ENCODE measurements around the gene KBTBD12. TPM values are rescaled to one million over a fixed set of nuclear protein-coding genes. Genes with fewer than 3 reads are reported as not detected.

The KBTBD12 gene
- total and polyA plus RNA-seq, 4 donors, result 0.02 to 0.89 (median 0.08) TPM; not detected in 1

- Histone ChIP-seq H3K9me3 (ENCODE audit: control insufficient read depth in 4 of 4, low read length in 3 of 4) (no peaks in the 10 kb centered on the region), H3K4me1 (ENCODE audit: control insufficient read depth in 4 of 4, insufficient read depth in 4 of 4, low read length in 3 of 4) (peaks cover 0 to 14% (median 6%) of the 10 kb centered on the region in 4 donors), H3K27ac (ENCODE audit: low read depth in 1 of 2, low read length in 2 of 2) (no peak overlapping the region), H3K36me3 (ENCODE audit: control insufficient read depth in 4 of 4, insufficient read depth in 3 of 4, low read depth in 1 of 4, low read length in 3 of 4) (no peaks in the 10 kb centered on the region), H3K27me3 (ENCODE audit: control insufficient read depth in 4 of 4, insufficient read depth in 4 of 4, low read length in 3 of 4) (no peaks in the 10 kb centered on the region), H3K4me3 (ENCODE audit: low read depth in 1 of 3, low read length in 3 of 3) (no peak overlapping the region), H3K9ac (ENCODE audit: low read depth in 1 of 2, low read length in 2 of 2) (no peak overlapping the region)
- no peak for DNase-seq (ENCODE audit: low spot score)
- TF ChIP-seq HNF4G (IDR thresholded peaks at IDR 0.05) (no peak), JUND (IDR thresholded peaks at IDR 0.05) (no peak), FOXA2 (IDR thresholded peaks at IDR 0.05) (no peak), RAD21 (IDR thresholded peaks at IDR 0.05) (no peak), SP1 (IDR thresholded peaks at IDR 0.05) (no peak), FOXA1 (IDR thresholded peaks at IDR 0.05) (no peak), REST (IDR thresholded peaks at IDR 0.05) (no peak), CTCF (IDR thresholded peaks at IDR 0.05; ENCODE audit: low read depth, low read length, missing input control) (no peak), NR2F2 (IDR thresholded peaks at IDR 0.05) (no peak), MAX (IDR thresholded peaks at IDR 0.05) (no peak), ZBTB33 (IDR thresholded peaks at IDR 0.05) (no peak)
Measured at GRCh38 chr3:127979473-127979872, 64.4 kb downstream of the KBTBD12 start.

GRCh38 chr3:127981097-127981496 lies 66.1 kb downstream of the KBTBD12 start:
- TF ChIP-seq SP1 (IDR thresholded peaks at IDR 0.05) (no peak), HNF4G (IDR thresholded peaks at IDR 0.05) (no peak), JUND (IDR thresholded peaks at IDR 0.05) (no peak), EGR1 (IDR thresholded peaks at IDR 0.05; ENCODE audit: low read depth in 2 of 2) (no peak), FOXA2 (IDR thresholded peaks at IDR 0.05) (no peak), ATF3 (IDR thresholded peaks at IDR 0.05) (no peak), YY1 (IDR thresholded peaks at IDR 0.05) (no peak), RXRA (IDR thresholded peaks at IDR 0.05) (no peak), REST (IDR thresholded peaks at IDR 0.05) (no peak), NR2F2 (IDR thresholded peaks at IDR 0.05) (no peak), HNF4A (conservative IDR thresholded peaks at IDR 0.05) (no peak), GABPA (IDR thresholded peaks at IDR 0.05 in 1 of 2, conservative IDR thresholded peaks at IDR 0.05 in 1 of 2) (no peak), CTCF (IDR thresholded peaks at IDR 0.05; ENCODE audit: low read depth, low read length, missing input control) (no peak), RAD21 (IDR thresholded peaks at IDR 0.05) (no peak)
- no peak overlapping the region for H3K27ac ChIP-seq (ENCODE audit: low read depth in 1 of 2, low read length in 2 of 2)

More at GRCh38 chr3:127981097-127981496, 66.1 kb downstream of the KBTBD12 start:
- Histone ChIP-seq H3K9me3 (ENCODE audit: control insufficient read depth in 4 of 4, low read length in 3 of 4) (no peaks in the 10 kb centered on the region), H3K9ac (ENCODE audit: low read depth in 1 of 2, low read length in 2 of 2) (no peak overlapping the region), H3K4me1 (ENCODE audit: control insufficient read depth in 4 of 4, insufficient read depth in 4 of 4, low read length in 3 of 4) (peaks cover 0 to 2% (median 0%) of the 10 kb centered on the region in 4 donors), H3K27me3 (ENCODE audit: control insufficient read depth in 4 of 4, insufficient read depth in 4 of 4, low read length in 3 of 4) (no peaks in the 10 kb centered on the region), H3K4me3 (ENCODE audit: low read depth in 1 of 3, low read length in 3 of 3) (no peak overlapping the region), H3K36me3 (ENCODE audit: control insufficient read depth in 4 of 4, insufficient read depth in 3 of 4, low read depth in 1 of 4, low read length in 3 of 4) (no peaks in the 10 kb centered on the region)
- no peak for DNase-seq (ENCODE audit: low spot score)

Data from liver (tissue), 9 donors.